Measurements from ENCODE around the gene EMILIN3. TPM values are rescaled to one million over a fixed set of nuclear protein-coding genes. Genes with fewer than 3 reads are reported as not detected.

Gene EMILIN3
- total RNA-seq, 1 experiment from 2014 or later: not detected

DNA sequence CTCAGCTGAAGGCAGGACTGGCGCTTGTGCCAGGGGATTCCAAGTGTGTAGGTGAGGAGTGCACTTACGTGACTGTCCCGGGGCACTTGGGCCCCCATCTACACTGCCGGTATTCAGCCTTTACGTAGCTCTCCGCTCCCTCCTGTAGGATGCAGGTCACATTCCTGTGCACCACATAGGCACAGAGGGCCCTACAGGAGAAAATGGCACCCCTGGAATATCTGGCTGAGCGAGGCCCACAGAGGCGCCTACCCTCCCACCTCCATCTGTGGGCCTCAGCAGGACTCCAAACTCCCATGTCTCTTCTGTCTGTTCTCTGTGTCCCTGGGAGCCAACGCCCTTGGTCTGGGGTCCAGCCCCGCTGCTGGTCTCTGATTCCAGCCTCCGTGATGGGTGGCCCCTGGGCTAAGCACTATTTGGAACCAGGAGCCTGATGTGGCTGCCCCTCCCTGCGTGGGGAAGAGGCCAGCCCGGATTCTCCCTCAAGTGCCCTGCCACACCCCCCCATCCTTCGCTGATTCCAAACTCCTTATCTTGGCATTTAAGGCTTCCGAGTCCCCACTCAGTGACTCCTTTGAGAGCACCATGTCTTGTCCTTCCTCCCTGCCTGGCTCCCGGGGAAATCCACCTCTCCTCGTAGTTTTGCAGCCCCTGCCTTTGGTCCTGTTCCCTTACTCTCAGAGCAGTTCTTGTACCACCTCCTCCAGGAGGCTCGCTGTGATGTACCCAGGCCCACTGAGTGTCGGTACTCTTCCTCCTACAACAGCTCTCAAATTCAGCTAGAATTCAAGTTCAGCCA is 1.5 kb downstream of the EMILIN3 start:
- H3K4me3 ChIP-seq (ENCODE audit: low read length): no peak overlapping the region
- H3K9ac ChIP-seq (ENCODE audit: low read length): no peak overlapping the region
- no peak overlapping the region for H3K4me2 ChIP-seq (ENCODE audit: low read depth, low read length, poor library complexity, severe bottlenecking)
- no peaks in the 10 kb centered on the region for H3K27me3 ChIP-seq (ENCODE audit: low read length)
- no peaks in the 10 kb centered on the region for H3K79me2 ChIP-seq (ENCODE audit: low read length)
- no peaks in the 10 kb centered on the region for H4K20me1 ChIP-seq (ENCODE audit: insufficient read depth, low read depth, low read length)
- H3K9me3 ChIP-seq (ENCODE audit: low read length): no peaks in the 10 kb centered on the region
- no peaks in the 10 kb centered on the region for H3K9me2 ChIP-seq (replicated peaks; ENCODE audit: insufficient read depth, low read length)
- H3K27ac ChIP-seq (ENCODE audit: low read length): no peak overlapping the region
- no peaks in the 10 kb centered on the region for H3K4me1 ChIP-seq (ENCODE audit: low read length)
- H3K36me3 ChIP-seq (ENCODE audit: insufficient read depth, low read length): no peaks in the 10 kb centered on the region
- no peak overlapping the region for H2AFZ ChIP-seq (ENCODE audit: low read length)
- DNase-seq: no peak

DNA sequence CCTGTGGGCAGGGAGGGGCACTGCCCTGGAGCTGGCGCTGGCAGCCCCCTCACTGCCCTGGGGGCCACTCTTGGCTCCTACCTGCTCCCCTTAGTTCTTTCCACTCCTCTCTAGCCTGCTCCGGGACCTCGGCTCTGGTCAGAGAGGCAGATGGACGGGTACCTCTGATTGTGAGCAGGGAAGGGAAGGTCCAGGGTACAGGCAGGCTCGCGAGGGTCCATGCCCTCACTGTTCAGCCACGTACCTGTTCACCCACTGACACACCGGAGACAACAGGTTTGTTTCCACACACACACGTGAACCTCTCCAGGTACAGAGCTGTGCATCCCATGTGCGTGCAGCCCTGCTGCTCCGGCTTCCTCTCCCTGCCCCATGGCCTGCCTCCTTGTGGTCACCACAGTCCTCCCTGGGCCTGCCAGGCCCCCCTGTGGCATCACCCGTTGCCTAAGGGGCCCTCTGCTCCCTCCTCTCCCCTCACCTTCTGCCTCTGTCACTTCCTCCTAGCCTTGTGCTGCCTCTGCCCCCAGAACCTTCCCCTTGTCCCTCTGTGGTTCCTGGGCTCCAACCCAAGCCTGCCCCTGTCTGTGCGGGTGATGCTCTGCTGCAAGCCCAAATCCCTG is 2.3 kb downstream of the EMILIN3 start:
- Histone ChIP-seq H3K4me1 (ENCODE audit: low read length) (no peaks in the 10 kb centered on the region), H3K36me3 (ENCODE audit: insufficient read depth, low read length) (no peaks in the 10 kb centered on the region), H3K9ac (ENCODE audit: low read length) (no peak overlapping the region), H4K20me1 (ENCODE audit: insufficient read depth, low read depth, low read length) (no peaks in the 10 kb centered on the region), H3K27ac (ENCODE audit: low read length) (no peak overlapping the region), H3K79me2 (ENCODE audit: low read length) (no peaks in the 10 kb centered on the region), H3K4me3 (ENCODE audit: low read length) (no peak overlapping the region), H3K4me2 (ENCODE audit: low read depth, low read length, poor library complexity, severe bottlenecking) (no peak overlapping the region), H2AFZ (ENCODE audit: low read length) (no peak overlapping the region), H3K9me2 (replicated peaks; ENCODE audit: insufficient read depth, low read length) (no peaks in the 10 kb centered on the region), H3K27me3 (ENCODE audit: low read length) (no peaks in the 10 kb centered on the region), H3K9me3 (ENCODE audit: low read length) (no peaks in the 10 kb centered on the region)
- DNase-seq: no peak

DNA sequence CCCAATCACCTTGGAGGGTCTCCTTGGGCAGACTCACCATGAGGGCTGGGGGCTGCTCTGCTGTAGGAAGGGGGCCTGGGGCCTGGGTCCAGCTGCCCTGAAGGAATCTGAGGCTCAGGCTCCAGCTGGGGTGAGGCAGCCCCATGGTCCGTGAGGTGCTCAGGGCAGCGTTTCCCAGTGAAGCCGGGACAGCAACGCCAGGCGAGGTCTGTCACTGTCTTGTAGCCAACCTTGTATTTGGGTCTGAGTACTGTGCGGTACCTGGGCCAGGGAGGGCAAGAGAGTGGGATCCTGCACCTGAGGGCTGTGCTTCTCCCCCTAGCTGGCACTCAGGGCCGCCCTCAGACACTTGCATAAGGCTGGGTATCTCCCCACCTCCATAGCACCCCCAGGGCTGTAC is 3.0 kb downstream of the EMILIN3 start:
- no peaks in the 10 kb centered on the region for H3K9me3 ChIP-seq (ENCODE audit: low read length)
- no peaks in the 10 kb centered on the region for H3K4me1 ChIP-seq (ENCODE audit: low read length)
- no peak overlapping the region for H2AFZ ChIP-seq (ENCODE audit: low read length)
- H3K4me2 ChIP-seq (ENCODE audit: low read depth, low read length, poor library complexity, severe bottlenecking): no peak overlapping the region
- no peak overlapping the region for H3K9ac ChIP-seq (ENCODE audit: low read length)
- no peaks in the 10 kb centered on the region for H3K27me3 ChIP-seq (ENCODE audit: low read length)
- DNase-seq: no peak
- H3K36me3 ChIP-seq (ENCODE audit: insufficient read depth, low read length): no peaks in the 10 kb centered on the region
- no peaks in the 10 kb centered on the region for H3K9me2 ChIP-seq (replicated peaks; ENCODE audit: insufficient read depth, low read length)
- H3K4me3 ChIP-seq (ENCODE audit: low read length): no peak overlapping the region
- no peaks in the 10 kb centered on the region for H4K20me1 ChIP-seq (ENCODE audit: insufficient read depth, low read depth, low read length)
- H3K27ac ChIP-seq (ENCODE audit: low read length): no peak overlapping the region
- no peaks in the 10 kb centered on the region for H3K79me2 ChIP-seq (ENCODE audit: low read length)

DNA sequence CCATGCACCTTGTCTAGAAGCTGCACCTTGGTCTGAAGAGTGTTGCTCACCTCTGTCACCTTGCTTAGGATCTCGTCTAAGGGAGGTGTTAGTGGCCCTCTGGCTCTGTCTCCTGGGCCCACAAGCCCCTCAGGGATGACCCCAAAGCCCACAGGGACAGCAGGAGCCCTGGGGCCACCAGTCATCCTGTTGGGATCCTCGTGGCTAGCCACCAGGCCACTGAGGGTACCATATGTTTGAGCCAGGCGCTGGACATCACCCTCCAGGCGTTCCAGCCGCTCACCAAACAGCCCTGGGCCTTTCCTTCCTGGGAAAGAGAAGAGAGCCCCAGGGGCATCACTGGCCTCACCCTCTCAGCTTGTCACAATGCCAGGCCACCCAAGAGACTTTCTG is 3.9 kb downstream of the EMILIN3 start:
- H3K27ac ChIP-seq (ENCODE audit: low read length): no peak overlapping the region
- H3K9me3 ChIP-seq (ENCODE audit: low read length): no peaks in the 10 kb centered on the region
- H3K27me3 ChIP-seq (ENCODE audit: low read length): no peaks in the 10 kb centered on the region
- no peaks in the 10 kb centered on the region for H3K79me2 ChIP-seq (ENCODE audit: low read length)
- H4K20me1 ChIP-seq (ENCODE audit: insufficient read depth, low read depth, low read length): no peaks in the 10 kb centered on the region
- H3K4me2 ChIP-seq (ENCODE audit: low read depth, low read length, poor library complexity, severe bottlenecking): no peak overlapping the region
- H3K4me1 ChIP-seq (ENCODE audit: low read length): no peaks in the 10 kb centered on the region
- no peak overlapping the region for H3K4me3 ChIP-seq (ENCODE audit: low read length)
- no peak overlapping the region for H2AFZ ChIP-seq (ENCODE audit: low read length)
- H3K9me2 ChIP-seq (replicated peaks; ENCODE audit: insufficient read depth, low read length): no peaks in the 10 kb centered on the region
- DNase-seq: no peak
- H3K9ac ChIP-seq (ENCODE audit: low read length): no peak overlapping the region
- no peaks in the 10 kb centered on the region for H3K36me3 ChIP-seq (ENCODE audit: insufficient read depth, low read length)

DNA sequence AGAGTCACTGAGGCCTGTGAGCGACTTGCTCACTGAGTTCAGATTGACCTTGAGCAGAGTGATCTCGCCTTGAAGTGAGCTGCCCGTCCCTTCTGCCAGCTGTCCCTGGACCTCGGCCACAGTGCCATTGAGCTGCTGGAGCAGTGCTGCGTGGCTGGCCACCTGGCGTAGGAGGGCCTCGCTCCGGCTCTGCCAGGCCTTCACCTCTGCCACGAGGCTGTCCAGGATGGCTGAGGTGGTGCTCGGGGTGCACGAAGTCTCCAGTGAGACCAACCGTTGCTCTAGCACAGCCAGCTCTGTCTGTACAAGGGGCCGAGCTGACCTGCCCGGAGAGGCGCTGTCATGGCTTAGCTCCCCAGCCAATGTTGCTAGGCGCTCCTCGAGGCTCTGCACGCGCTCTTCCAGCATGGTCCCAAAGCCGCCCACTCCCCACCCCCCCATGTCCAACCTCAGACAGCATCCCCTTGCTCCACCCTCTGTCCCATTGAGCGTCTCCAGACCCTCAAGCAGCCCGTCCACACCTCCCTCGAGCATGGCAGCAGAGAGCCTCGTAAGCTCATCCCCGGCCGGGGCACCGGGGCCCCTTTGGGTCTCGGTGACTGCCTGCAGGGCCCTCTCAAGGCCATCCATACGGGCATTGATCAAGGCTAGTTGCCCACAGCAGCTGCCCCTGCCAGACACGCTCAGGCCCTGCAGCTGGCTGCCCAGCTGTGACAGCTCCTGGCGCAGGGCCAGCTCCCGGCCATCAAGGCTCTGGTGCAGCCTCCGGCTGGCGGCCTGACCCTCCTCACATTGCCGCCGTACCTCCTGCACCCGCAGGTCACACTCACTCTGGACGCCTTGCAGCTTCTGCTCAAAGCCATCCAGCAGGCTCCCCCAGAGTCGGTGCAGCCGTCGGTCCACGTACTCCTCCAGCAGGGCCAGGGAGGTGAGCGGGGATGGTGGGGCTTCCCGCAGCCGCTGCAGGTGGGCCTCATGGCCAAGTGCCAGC is 4.6 kb downstream of the EMILIN3 start:
- Histone ChIP-seq H2AFZ (ENCODE audit: low read length) (no peak overlapping the region), H3K4me1 (ENCODE audit: low read length) (no peaks in the 10 kb centered on the region), H3K4me2 (ENCODE audit: low read depth, low read length, poor library complexity, severe bottlenecking) (no peak overlapping the region), H3K9me3 (ENCODE audit: low read length) (no peaks in the 10 kb centered on the region), H4K20me1 (ENCODE audit: insufficient read depth, low read depth, low read length) (no peaks in the 10 kb centered on the region), H3K9ac (ENCODE audit: low read length) (no peak overlapping the region), H3K79me2 (ENCODE audit: low read length) (no peaks in the 10 kb centered on the region), H3K4me3 (ENCODE audit: low read length) (no peak overlapping the region), H3K36me3 (ENCODE audit: insufficient read depth, low read length) (no peaks in the 10 kb centered on the region), H3K9me2 (replicated peaks; ENCODE audit: insufficient read depth, low read length) (no peaks in the 10 kb centered on the region), H3K27ac (ENCODE audit: low read length) (no peak overlapping the region), H3K27me3 (ENCODE audit: low read length) (no peaks in the 10 kb centered on the region)
- DNase-seq: no peak

DNA sequence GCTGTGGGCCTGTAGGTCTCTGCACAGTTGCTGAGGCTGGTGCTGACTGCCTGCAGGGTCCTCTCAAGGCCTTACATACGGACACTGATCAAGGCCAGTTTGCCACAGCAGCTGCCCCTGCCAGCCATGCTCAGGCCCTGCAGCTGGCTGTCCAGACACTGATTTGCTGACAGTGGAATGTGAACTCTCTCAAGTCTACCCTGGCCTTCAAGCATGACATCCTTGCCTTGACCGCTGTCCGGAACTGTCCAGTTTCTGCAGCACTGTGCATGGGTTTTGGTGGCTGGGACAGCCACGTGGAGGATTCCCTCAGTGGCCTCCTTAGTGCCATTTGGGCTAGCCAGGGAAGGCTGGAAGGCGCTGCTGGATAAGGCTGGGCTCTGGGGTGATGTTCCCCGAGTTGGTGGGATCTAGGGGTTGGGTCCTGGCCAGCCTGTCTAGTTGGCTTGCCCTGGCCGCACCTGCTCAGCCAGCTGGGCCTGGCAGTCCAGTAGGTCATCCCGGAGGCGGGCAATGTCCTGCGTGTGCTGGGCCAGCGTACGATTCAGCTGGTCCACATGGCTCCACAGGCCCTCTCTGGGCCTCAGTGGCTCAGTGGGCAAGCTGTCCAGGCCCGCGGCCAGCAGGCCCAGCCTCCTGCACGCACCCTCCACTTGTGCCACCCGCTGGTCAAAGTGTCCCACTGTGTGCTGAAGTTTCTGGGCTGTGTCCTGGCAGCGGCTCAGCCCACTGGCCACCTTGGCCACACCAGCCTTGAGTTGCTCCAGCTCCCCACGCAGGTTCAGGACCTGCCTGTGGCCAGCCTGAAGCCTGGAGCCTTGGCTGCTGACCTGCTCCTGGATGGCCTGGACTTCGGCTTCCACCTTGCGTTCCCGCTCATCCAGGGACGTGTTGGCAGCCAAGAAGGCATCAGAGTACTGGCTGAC is 5.5 kb downstream of the EMILIN3 start:
- H3K4me1 ChIP-seq (ENCODE audit: low read length): no peaks in the 10 kb centered on the region
- no peak overlapping the region for H3K4me2 ChIP-seq (ENCODE audit: low read depth, low read length, poor library complexity, severe bottlenecking)
- H4K20me1 ChIP-seq (ENCODE audit: insufficient read depth, low read depth, low read length): no peaks in the 10 kb centered on the region
- H3K36me3 ChIP-seq (ENCODE audit: insufficient read depth, low read length): no peaks in the 10 kb centered on the region
- H3K9me2 ChIP-seq (replicated peaks; ENCODE audit: insufficient read depth, low read length): no peaks in the 10 kb centered on the region
- no peak overlapping the region for H3K27ac ChIP-seq (ENCODE audit: low read length)
- no peaks in the 10 kb centered on the region for H3K27me3 ChIP-seq (ENCODE audit: low read length)
- no peak overlapping the region for H2AFZ ChIP-seq (ENCODE audit: low read length)
- H3K9ac ChIP-seq (ENCODE audit: low read length): no peak overlapping the region
- H3K9me3 ChIP-seq (ENCODE audit: low read length): no peaks in the 10 kb centered on the region
- H3K79me2 ChIP-seq (ENCODE audit: low read length): no peaks in the 10 kb centered on the region
- no peak overlapping the region for H3K4me3 ChIP-seq (ENCODE audit: low read length)
- DNase-seq: no peak

DNA sequence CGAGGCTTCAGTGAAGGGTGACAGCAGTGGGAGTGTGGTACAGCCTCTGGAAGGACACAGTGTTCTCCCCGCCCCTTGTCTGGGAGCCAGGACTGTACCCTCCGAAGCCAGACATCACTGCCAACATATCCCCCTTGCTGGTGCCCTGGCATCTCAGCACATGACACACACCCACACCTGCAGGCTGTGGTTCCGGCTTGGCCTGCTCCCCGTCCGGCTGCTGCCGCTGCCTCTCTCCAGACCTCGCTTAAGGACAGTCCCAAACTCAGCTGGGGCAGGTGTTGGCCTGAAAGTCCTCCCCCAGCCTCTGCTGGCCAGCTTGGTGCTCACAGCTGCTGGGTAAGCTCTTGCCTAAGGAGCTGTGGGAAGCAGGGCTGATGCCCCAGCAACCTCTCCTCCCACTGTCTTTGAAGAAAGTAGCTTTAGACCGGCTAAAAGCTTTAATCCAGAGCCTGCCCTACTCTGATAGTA is 7.0 kb downstream of the EMILIN3 start:
- DNase-seq: no peak
- no peaks in the 10 kb centered on the region for H4K20me1 ChIP-seq (ENCODE audit: insufficient read depth, low read depth, low read length)
- H2AFZ ChIP-seq (ENCODE audit: low read length): no peak overlapping the region
- no peak overlapping the region for H3K27ac ChIP-seq (ENCODE audit: low read length)
- H3K4me2 ChIP-seq (ENCODE audit: low read depth, low read length, poor library complexity, severe bottlenecking): no peak overlapping the region
- H3K4me3 ChIP-seq (ENCODE audit: low read length): no peak overlapping the region
- H3K79me2 ChIP-seq (ENCODE audit: low read length): no peaks in the 10 kb centered on the region
- H3K9me2 ChIP-seq (replicated peaks; ENCODE audit: insufficient read depth, low read length): no peaks in the 10 kb centered on the region
- no peak overlapping the region for H3K9ac ChIP-seq (ENCODE audit: low read length)
- no peaks in the 10 kb centered on the region for H3K36me3 ChIP-seq (ENCODE audit: insufficient read depth, low read length)
- no peaks in the 10 kb centered on the region for H3K4me1 ChIP-seq (ENCODE audit: low read length)
- no peaks in the 10 kb centered on the region for H3K27me3 ChIP-seq (ENCODE audit: low read length)
- no peaks in the 10 kb centered on the region for H3K9me3 ChIP-seq (ENCODE audit: low read length)
